Activated CD4-positive, CD25-positive, alpha-beta regulatory T cell (primary cell): Measurements from ENCODE around the gene ALAD.

Experiments
- DNase-seq, 4 experiments: peaks; one replicate each; lab custom pipeline; 2025; lab: John Stamatoyannopoulos, UW

The ALAD gene

DNA sequence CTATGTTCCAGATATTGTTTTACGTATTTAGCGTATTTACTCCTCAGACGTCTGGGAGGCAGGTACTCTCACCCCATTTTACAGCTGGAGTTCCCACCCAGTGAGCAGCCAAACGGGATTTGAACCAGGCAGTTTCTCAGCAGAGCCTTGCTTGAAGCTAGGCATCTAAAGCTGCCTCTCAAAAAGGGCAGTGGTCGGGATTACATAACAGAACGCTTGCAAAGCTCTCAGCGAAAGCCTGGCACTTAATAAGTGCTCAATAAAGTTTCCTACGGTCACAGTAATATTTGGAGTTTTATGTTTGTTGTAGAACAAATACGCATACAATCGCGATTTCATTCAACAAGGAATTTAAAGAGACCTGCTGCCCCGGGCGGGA lies 52.0 kb downstream of the ALAD start:
- no peak for DNase-seq

DNA sequence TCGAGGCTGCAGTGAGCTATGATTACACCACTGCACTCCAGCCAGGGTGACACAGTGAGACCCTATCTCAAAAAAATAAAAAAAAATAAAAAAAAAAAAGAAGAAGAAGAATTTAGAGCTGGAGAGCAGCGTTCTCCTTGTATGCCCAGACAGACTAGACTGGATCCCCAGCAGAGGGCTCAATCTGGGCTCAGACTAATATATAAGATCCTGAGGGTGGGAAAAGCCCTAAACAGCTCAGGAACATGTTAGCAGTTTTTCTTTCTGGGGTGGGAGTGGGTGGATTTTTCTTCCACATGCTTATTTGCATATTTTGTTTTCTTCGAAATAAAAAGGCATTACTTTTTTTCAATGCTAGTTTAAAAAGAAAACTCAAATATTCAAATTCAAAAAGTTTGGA lies 52.6 kb downstream of the ALAD start:
- DNase-seq: no peak

DNA sequence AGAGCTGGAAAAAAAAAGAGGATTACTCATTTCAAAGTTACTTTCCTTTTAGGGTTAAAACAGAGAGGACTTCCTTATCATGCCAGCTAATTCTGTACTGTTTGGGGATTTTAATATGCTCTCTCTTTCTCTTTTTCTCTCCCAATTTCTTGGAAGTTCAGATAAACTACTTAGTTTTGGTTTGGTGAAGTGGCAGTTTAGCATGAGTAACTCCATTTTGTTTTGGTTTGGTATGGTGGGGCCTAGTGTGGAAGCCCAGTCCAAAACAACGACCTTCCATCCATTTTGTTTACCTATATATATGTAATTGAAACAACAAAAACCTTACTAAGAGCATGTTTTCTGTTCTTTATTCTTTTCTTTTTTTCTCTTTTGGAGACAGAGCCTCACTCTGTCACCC lies 55.4 kb downstream of the ALAD start:
- no peak for DNase-seq

DNA sequence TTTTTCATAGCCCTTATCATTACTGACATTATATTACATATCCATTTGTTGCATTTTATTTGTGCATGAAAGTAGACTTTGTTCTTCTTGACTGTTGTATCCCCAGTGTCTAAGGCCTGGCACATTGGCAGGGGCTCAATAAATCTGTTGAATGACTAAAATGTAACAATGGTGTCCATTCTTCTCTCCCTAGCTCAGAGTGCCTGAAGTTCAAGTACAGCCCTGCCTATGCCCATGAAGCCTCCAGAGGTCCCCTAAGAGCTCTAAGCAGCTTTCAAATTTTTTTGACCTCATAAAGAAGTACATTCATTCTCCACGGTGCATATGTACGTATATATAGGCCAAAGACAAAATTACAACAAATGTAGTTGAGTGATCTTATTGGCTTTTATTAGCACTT lies 55.9 kb downstream of the ALAD start:
- no peak for DNase-seq

DNA sequence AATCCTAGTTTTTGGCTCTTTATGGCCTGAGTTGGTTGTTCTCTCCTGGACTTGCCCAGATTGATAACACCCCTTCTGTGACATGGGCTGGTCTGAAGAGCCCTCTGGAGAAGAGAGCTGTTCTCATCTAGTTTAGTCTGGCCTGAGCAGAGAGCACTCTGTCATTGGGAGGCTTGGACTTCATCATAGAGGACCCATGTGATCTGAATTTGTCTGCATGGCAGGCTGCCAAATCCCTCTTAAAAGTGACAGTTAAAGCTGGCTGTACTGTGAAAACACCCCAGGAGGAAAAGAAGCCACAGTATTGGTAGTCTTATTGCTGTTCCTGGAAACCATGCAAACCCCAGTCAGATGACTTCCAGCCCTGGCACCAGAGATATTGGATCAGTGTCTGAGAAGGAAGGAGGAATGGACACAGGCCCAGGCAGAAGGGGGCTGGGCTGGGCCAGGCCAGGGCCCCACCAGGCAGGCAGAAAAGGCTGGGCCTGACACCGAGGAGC lies 57.3 kb downstream of the ALAD start:
- DNase-seq: no peak

DNA sequence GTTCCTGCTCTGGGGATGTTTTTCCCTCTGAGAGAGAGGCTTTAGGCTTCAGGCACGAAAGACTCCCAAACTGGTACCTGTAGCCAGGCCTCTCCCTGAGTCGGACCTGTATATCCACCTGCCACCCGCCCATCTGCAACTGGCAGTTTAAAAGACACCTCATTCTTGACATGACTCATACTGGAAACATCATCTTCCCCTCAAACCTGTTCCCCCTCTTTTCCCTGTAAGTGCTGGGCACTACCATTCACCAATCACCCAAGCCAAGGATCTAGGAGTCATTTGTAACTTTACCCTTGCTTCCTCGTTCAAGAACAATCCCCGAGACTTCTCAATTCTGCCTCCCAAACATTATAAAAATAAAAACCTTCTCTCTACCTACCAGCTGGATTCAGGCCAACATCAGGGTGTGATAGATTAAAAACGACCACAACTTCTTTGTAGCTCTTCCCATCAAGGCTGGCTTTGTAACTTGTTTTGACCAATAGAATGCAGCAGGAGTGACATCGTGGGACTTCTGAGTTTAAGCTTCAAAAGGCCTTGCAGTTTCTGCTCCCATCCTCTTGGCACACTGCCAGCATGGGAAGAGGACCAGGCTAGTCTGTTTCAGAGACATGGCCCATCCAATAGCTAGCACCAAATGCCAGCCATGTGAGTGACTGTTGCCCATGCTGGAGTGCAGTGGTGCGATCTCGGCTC lies 59.2 kb downstream of the ALAD start:
- no peak for DNase-seq

DNA sequence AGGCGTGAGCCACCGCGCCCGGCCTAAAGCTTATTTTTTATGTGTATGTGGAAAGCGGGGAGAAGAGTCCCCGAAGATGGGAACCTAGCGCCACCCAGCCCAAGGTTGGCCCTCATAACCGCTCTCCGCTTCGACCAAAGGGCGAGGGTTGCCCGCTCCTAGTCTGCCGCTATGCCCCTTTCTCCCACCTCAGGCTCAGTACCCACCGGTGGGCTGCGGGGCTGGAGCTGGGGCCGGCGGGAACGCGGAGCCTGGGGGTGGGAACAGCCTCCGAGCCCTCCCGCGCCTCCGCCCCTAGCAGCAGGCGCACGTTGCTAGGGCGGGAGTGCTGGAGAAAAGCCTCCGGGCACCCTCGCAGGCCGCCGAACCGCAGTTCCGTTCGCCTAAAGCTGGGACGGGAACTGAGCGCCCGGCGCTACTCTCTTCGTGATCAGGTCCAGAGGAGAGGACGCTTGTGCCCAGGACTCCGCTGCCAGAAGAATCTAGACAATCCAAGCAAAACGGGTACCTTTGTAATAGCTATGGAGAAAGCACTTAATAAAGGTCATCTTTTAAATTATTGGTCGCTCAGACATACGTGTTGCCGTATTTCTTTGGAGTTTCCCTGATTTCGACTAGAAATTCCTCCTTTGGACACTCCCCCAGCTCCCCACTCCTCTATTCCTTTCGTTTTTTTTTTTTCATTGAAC lies 60.9 kb downstream of the ALAD start, which contains the start of gene WDR31:
WDR31 (minus strand) TSS at position 265 of the 689 bp plus-strand sequence. CDS start 8,253 bp downstream, outside the sequence.
- peak; percentile 55 to 65 (median 58) for DNase-seq

DNA sequence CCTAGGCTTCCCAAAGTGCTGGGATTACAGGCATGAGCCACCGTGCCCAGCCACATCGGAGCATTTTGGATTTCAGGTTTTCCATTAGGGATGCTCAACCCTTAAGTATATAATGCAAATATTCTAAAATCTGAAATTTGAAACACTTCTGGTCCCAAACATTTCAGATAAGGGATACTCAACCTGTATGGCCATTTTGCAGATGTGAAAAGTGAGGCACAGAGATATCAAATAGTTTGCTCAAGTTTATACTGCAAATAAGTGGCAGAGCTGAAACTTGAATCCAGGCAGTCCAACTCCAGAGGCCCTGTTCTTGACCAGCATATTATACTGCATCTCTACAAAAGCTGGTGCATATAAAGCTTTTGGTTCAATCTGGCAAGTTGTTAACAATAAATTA lies 63.4 kb downstream of the ALAD start:
- DNase-seq: no peak
